NCI-H524 treated with DMSO at 0.1 percent for 48 hours (cell line): ENCODE measurements around the gene PPM1M.
"Not testable (repeated sequence)": the region's sequence is repeated elsewhere in the genome, so short reads cannot be mapped to it uniquely, and the experiment has no call there.

Experiments
- DNase-seq: peaks from one replicate; lab custom pipeline; 2025; lab: John Stamatoyannopoulos, UW

PPM1M gene

DNA sequence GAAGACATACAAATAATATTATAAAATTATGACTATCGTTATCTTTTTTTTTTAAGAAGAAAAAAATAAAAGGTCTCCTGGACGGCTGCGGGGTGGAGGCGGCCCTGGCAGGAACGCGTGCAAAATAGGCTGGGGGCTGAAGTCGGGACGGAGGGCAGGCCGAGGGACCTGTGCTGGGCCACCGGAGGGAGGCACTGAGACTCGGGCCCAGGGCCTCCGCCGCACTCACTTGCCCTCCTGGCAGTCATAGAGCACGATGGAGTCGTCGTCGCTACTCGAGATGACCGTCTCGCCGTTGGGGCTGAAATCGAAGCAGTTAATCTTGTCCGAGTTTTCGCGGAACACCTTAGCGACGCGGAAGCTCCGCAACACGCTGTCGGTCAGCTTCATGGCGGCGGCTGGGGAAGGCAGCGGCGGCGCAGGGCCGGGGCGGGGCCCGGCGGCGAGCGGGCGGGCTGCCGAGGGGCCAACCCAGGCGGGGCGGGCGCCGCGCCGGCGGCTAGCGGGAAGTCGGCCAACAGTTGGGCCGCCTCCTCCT is 32.5 kb downstream of the PPM1M start:
- DNase-seq: no peak

DNA sequence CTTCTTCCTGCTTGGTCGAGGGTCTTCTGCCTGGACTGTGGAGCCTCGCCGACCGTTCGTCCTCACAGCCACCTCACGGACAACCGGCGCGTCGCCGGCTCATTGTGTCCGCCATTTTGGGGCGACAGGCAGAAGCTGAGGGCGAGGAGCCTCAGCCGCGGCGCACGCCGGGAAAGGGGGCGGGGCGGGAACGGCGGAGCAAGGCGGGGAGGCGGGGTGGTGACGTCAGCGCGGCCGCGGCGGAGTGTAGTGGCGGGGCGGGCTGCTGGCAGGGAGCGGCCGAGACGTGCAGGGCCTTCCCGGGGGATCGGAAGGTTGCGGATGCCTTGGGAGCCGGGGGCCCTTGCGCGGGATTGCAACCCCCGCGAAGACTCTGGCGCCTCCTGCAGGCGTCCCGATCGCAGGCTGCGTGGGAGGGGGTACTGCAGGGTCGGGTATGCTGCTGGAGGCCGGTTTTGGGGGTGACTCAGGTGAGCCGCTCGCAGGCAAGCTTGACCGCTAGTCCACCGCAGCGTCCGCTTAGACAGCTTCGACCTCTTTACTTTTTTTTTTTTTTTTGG is 33.0 kb downstream of the PPM1M start, which contains the start of gene WDR82:
Gene WDR82 (minus strand): TSS at position 140 of the 560 bp plus-strand sequence. CDS start 288 bp downstream, outside the sequence.
- peak; percentile 43 for DNase-seq

DNA sequence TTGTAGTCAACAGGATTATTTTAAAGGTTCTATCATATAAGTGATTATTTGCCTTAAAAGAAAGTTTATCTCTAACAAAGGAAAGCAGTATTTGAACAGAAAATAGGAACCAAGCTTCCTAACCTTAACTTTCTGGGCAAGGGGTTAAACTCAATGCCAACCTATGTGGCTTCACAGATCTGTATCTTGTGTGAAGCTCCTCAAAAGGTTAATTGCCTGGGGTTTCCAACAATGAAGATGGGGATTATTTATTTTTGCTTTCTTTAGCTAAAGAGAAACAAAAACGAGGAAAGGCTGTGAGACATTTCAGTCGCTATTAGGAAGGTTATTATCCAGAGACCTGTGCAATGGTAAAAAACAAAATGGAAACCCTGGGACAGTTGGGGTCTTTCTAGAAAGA is 34.0 kb downstream of the PPM1M start:
- DNase-seq: no peak

DNA sequence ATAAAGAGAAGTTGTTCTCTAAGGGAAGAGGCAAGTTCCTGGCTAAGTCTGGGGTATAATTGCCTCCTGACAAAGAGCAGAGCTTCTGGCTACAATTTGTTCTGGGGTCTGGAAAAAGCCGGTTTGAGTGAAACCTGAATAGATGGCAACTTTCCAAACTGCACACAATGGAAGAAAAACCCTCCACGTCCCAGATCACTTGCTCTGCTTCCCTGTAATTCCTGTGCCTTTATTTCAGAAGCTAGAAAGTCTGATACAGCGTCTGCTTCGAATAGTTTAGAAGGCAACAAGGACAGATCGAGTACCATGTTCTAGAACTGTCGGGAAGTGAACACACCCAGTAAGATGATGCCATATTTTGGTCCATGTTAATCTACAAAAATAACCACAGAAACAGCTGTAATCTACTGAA is 34.5 kb downstream of the PPM1M start:
- DNase-seq: no peak

DNA sequence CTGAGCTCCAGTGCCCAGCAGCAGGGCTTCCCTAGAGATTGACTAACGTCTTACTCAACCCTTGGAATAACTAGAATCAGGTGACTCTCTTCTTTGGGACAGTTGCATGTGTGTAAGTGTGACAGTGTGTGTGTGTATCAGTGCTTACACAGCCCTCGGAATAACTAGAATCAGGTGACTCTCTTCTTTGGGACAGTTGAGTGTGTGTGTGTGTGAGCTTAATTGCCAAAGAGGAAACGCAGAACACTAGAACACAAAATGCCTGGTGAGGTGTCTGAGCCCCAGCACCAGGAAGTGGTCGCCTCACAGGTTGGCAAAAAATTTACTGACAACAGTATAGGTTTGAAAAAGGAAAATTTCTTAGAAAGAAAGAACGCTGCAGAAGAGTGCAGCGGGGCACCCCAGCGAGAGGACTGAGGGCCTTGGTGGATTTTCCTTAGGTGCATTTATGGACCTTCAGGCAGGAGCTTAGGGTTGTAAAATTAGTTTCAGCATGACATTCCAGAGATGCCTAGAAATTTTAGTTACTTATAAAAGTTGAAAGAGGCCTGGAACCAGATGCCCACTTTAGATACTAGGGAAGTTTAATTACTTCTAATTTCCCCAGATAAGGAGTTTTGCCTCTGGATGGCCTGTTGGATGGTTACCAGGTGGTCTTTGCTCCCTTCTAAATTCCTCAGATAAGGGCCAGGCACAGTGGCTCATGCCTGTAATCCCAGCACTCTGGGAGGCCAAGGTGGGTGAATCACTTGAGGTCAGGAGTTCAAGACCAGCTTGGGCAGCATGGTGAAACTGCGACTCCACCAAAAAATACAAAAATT is 36.6 kb downstream of the PPM1M start:
- no peak for DNase-seq

DNA sequence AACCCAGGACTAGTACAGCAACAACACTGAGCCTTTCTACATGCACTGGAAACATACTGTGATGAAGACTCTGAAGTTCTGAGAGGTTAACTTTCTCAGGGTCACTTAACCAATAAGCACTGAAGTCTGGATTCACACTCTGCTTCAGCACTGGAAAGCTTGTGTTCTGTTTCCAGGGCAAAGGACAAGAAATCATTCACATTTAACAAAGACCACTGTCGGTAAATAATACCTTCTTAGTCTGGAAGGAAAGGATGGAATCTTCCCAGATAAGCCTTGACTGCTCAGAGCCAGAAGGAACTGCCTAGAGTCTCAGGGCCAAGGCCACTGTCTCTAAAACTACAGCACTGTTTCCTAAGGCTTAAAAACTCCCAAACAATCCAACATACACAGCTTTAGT is 37.7 kb downstream of the PPM1M start:
- no peak for DNase-seq

DNA sequence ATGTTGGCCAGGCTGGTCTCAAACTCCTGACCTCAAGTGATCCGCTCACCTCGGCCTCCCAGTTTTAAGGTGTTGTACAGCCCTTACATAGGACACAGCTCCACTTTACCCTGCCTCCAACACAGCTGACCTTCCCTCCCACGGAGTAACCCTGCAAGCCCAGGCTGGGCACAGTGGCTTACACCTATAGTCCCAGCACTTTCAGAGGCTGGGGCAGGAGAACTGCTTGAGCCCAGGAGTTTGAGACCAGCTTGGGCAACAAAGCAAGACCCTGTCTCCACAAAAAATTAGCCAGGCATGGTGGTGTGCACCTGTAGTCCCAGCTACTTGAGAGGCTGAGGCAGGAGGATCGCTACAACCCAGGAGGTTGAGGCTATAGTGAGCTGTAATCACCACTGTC is 38.5 kb downstream of the PPM1M start:
- DNase-seq: not testable (repeated sequence)

DNA sequence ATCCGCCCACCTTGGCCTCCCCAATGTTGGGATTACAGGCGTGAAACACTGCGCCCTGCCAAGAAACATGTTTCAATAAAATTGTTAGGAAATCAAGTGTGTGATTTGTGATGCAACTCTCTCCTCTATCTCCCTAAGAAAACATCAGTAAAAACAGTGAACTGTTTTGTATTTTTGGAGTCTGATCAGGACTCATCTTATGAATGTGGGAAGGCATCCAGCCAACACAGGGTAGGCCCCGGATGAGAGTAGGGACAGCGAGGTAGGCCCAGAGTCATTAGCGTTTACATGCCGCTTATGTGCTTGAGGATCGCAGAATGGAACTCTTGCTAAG is 41.2 kb downstream of the PPM1M start:
- DNase-seq: no peak

DNA sequence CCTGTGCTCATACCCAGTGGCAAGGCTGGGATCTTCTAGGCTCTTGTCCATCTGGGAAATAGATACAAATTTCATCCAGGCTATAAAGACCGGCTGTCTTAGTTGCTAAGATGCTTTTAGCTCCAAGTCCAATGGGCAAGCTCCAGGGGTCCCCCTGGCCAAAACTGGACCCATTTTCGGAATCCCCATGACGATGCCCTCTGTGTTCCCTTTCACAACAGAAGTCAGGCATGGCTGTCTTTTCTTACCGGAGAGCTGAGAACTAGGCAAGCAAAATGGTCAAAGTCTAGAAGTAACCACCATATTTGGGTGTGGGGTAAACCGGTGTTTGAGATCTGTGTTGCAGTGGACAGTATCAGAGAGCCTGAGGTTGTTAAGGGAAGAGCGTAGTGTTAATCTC is 43.1 kb downstream of the PPM1M start:
- DNase-seq: no peak

DNA sequence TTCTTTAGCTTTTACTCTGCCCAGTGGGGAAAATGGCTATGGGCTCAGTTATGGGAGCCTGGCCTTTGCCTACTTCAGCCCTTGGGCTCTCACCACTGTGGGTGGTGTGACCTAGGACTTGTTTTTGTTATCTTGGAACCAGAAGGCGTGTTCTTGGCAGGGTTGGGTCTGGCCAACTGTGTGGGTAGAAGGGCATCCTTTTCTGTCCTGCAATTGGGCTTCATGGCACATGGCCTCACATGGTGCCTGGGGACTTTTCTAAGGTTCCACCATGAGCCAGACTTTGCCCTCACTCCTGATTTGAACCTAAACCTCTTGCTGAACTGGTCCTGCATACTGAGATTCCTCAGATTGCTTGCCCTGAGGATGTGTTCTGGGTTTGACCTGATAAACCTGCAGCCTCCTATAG is 43.8 kb downstream of the PPM1M start:
- no peak for DNase-seq

DNA sequence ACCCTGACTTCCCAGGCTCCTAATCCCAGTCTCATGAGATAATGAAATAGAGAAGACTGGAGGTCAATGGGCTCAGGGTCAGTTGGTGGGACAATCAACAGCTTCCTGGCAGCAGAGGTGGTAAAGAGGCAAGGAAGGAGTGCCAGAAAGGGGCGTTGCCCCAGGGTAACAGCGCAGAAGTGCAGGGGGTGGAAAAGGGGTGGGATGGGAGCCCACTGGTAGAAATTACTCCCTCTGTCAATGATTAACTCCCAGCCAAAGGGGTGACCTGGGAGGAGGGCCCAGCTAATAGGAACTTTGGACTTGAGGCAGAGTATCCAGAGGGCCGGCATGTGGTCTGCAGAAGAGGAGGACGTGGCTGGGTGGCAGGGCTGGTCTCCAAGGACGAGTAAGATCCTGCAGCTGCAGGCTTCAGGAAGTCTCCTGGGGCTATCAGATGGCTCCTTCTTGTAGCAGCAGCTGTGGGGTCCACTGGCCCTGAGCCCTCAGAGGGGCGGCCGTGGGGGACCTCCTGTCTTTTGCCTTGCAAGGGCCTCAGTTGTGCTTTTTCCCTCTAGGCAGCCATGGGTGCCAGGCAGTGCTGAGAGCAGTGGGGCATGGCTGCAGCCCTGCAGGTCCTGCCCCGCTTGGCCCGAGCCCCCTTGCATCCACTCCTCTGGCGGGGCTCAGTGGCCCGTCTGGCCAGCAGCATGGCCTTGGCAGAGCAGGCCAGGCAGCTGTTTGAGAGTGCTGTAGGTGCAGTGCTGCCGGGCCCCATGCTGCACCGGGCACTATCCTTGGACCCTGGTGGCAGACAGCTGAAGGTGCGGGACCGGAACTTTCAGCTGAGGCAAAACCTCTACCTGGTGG is 44.4 kb downstream of the PPM1M start:
- DNase-seq: no peak

DNA sequence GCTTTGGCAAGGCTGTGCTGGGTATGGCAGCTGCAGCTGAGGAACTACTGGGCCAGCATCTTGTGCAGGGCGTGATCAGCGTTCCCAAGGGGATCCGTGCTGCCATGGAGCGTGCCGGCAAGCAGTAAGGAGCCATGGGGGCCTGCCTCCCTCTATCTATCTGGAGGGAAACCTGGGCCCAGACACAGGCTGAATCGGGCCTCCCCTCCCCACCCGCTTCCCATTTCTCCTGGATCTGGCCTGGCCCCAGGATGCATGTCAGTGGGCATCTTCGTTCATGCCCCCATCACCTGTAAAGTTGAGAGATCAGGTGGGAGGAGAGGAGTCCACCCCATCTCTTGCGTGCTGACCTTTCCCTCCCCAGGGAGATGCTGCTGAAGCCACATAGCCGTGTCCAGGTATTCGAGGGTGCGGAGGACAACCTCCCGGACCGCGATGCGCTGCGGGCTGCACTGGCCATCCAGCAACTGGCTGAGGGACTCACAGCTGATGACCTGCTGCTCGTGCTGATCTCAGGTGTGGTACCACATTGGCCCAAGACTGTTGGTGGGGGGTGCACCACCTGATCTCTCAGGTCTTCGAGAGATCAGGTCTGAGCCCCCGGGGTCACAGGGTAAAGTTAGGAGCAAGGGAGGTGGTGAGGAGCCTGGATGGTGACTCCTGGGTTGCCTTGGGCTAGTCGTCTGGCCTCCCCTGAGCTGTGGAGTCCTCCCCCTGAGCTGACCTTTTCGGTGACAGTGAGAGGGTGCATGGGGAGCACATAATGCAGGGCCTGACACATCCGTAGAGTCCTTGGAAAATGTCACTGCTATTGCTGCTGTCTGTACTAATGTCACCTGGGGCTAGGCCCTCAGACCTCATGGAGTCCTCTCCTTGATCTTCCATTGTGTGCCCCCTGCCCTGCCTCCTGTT is 45.3 kb downstream of the PPM1M start:
- DNase-seq: no peak

DNA sequence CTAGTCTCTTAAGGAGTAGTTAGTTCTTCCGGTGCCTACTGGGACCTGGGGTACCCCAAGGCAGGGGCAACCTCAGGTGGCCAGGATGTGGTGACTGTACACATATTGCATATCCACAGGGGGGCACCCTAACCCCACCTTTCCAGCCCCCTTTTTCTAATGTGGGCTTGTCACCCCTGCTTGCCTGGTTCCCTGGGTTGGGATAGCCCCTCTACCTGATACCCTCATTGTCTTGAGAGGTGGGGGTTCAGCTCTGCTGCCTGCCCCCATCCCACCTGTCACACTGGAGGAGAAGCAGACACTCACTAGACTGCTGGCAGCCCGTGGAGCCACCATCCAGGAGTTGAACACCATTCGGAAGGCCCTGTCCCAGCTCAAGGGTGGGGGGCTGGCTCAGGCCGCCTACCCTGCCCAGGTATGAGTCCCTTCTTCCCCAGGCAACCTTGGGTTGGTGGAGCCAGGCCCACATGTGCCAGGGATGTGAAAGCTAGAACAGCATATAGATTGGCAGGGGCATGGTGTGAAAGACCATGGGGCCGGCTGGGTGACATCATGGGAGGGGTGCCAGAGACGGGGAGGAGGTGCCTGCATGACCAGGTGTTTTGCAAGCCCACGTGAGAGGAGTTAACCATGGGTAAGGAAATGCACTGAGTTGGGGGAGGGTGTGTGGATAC is 46.1 kb downstream of the PPM1M start:
- DNase-seq: no peak

DNA sequence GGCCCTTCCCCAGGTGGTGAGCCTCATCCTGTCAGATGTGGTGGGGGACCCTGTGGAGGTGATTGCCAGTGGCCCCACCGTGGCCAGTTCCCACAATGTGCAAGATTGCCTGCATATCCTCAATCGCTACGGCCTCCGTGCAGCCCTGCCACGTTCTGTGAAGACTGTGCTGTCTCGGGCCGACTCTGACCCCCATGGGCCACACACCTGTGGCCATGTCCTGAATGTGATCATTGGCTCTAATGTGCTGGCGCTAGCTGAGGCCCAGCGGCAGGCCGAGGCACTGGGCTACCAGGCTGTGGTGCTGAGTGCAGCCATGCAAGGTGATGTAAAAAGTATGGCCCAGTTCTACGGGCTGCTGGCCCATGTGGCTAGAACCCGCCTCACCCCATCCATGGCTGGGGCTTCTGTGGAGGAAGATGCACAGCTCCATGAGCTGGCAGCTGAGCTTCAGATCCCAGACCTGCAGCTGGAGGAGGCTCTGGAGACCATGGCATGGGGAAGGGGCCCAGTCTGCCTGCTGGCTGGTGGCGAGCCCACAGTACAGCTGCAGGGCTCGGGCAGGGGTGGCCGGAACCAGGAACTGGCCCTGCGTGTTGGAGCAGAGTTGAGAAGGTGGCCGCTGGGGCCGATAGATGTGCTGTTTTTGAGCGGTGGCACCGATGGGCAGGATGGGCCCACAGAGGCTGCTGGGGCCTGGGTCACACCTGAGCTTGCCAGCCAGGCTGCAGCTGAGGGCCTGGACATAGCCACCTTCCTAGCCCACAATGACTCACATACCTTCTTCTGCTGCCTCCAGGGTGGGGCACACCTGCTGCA is 46.9 kb downstream of the PPM1M start:
- DNase-seq: no peak

DNA sequence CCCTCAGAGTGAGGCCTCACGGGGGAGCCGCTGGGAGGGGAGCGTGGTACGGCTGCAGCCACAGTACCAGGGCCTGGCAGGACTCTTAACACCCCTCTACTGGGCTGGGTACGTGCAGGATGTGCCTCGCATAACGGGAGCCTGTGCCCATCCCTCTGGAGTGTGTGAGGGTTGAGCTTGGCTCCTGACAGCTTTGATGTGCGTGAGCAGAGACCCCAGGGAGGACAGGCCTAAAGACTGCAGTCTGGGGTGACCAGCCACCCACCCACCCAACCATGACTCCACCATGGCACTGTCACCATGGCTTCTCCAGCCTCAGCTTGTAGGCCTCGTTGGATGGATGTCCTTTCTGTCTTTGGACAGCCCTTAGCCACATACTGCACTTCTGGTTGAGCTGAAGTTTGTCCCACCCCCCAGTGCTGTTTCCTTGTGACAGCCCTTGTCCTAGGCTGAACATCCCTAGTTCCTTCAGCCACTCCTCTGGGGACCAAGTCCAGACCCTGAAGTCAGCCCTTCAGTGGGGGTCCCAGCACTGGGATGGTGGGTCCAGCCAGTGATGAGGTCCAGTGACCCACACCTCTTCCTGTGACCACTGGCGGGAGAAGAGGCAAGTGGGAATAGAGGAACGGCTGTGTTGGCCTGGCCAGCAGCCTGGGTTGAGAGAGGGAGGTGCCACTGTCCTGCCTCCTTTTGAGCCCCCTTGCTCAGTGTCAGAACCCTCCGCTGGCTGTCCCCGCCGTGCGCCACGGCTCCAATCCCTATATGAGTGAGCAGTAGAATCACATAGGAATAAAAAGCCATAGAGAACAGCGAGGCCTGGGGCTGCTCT is 48.1 kb downstream of the PPM1M start:
- DNase-seq: no peak

DNA sequence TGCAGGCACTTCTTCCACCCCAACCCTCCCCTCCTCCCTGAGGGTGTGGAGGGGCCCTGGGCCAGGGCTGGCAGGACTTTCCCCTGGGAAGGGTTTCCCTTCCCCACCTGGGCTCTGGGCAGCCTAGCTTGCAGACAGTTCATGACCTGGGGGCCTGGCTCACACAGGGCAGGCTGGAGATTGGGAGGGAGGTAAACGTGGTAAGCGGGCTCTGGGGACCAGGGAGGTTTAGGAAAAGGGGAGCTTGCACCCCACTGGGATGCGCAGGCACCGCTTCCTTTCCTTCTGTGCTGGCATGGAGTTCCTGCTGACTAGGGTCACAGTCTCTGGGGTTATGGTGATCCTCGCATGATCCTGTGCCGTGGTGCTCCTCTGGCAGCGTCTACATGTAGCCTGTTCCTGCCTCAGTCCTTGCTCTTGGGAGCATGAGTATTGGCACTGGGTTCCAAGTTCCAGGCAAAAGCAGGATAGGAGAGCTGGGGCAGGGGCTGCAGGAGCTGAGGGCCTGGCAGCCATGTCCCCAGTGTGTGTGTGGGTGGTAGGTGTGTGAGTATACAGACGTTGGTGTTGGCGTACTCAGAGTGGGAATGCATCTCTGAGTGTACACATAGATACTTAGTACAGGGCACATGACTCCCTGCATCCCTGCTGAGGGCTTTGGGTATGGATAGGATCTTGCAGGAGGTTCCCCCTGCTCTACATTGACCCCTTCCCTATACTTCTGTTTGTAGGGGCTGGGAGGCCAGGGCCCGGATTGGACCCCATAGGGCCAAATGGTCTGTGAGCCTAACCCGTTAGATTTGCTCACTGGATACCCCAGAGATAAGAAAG is 49.0 kb downstream of the PPM1M start:
- no peak for DNase-seq

DNA sequence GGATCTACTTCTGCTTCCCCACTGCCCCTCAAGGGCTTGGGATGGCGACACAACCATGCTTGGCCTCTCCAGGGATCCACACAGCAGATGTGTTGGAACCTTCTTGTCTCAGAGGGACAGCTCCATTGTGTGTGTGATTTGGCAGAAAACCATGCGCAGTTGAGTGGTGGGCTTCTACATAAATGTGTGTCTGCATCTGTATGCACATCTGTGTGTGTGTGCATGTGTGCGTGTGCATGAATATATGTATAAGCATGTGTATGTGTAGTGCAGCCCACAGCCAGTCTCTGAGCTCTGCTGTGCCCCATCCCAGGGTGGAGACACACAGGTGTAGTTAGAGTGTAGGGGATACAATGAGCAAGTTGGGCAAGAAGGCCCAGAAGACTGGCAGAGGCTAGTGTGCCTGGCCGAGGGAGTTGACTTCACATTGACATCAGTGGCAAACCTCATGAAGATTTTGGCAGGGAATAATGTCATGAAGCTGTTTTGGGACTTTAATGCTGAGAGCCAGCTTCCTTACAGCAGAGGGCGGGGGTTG is 50.2 kb downstream of the PPM1M start:
- no peak for DNase-seq
